Measurements from ENCODE around the gene KIF6.

- TF ChIP-seq CTCF (tag by site-specific recombination; IDR thresholded peaks at IDR 0.05) (no peak), REPIN1 (tag by site-specific recombination; IDR thresholded peaks at IDR 0.05; ENCODE audit: low read depth) (no peak), PATZ1 (tag by site-specific recombination; IDR thresholded peaks at IDR 0.05) (no peak), ZNF202 (tag by site-specific recombination; IDR thresholded peaks at IDR 0.05; ENCODE audit: borderline replicate concordance) (no peak), REST (tag by site-specific recombination; IDR thresholded peaks at IDR 0.05) (no peak), TCF7L2 (IDR thresholded peaks at IDR 0.05; ENCODE audit: borderline replicate concordance, low read depth, low read length) (no peak), ZBTB49 (tag by site-specific recombination; IDR thresholded peaks at IDR 0.05; ENCODE audit: low read depth) (no peak), ZNF354C (tag by site-specific recombination; IDR thresholded peaks at IDR 0.05; ENCODE audit: borderline replicate concordance, low read depth) (no peak), ZNF707 (tag by site-specific recombination; IDR thresholded peaks at IDR 0.05) (no peak), ZSCAN16 (tag by site-specific recombination; IDR thresholded peaks at IDR 0.05) (no peak), ZNF239 (tag by site-specific recombination; IDR thresholded peaks at IDR 0.05) (no peak), ZNF510 (tag by site-specific recombination; IDR thresholded peaks at IDR 0.05; ENCODE audit: insufficient replicate concordance) (no peak), ZNF830 (tag by site-specific recombination; IDR thresholded peaks at IDR 0.05; ENCODE audit: low read depth) (no peak)
Measured at GRCh38 chr6:39380837-39381549, 344.2 kb downstream of the KIF6 start.
